ENCODE measurements around the gene STRA6.

STRA6 gene, protein sequence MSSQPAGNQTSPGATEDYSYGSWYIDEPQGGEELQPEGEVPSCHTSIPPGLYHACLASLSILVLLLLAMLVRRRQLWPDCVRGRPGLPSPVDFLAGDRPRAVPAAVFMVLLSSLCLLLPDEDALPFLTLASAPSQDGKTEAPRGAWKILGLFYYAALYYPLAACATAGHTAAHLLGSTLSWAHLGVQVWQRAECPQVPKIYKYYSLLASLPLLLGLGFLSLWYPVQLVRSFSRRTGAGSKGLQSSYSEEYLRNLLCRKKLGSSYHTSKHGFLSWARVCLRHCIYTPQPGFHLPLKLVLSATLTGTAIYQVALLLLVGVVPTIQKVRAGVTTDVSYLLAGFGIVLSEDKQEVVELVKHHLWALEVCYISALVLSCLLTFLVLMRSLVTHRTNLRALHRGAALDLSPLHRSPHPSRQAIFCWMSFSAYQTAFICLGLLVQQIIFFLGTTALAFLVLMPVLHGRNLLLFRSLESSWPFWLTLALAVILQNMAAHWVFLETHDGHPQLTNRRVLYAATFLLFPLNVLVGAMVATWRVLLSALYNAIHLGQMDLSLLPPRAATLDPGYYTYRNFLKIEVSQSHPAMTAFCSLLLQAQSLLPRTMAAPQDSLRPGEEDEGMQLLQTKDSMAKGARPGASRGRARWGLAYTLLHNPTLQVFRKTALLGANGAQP

DNA sequence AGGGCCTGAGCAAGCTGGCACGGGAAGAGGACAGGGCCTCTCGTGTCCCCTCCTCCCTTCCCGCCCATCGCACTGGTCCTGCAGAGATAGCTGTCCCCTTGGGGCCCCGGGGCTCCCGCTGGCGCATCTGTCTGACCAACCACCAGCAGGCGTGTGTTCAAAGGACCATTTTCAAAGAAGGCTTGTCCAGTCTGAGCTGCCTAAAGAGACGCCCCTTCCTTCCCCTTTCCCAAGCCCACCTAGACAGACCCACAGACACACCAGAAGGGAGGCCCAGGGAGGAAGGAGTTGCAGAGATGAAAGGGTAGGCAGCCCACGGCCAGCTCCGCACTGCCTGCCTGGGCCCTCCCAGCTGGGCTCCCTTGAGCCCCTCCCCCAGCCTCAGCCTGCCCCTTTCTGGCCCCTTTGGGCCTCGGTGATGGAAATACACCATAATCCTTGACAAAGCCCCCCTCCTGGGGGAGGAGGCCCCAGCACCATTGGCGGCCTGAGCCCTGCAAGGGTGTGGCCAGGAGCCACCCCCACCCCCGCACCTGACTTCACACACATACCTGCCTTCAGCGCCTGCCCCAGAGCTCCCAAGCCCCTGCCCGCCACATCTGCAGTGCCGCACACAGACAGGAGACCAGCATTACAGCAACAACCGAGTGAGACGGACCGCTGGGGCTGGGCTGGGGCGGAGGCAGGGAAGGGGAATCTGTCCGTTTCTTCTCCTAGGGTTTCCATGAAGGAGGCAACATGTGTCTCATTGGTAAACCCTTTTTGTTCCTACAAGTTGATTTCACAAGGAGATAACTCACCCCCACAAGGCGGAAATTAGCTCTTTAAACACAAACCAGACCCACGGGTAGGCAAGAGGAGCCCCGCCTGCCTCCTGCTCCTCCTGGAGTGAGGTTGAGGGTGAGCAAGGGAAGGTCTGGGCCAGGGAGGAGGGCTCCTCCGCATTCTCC lies at the start of gene STRA6:
TSS of gene STRA6 (minus strand) at position 336 of the 950 bp plus-strand sequence. CDS start 520 bp downstream, outside the sequence.
- DNase-seq (ENCODE audit: low read depth in 2 of 3, low spot score in 2 of 3), result no peak

DNA sequence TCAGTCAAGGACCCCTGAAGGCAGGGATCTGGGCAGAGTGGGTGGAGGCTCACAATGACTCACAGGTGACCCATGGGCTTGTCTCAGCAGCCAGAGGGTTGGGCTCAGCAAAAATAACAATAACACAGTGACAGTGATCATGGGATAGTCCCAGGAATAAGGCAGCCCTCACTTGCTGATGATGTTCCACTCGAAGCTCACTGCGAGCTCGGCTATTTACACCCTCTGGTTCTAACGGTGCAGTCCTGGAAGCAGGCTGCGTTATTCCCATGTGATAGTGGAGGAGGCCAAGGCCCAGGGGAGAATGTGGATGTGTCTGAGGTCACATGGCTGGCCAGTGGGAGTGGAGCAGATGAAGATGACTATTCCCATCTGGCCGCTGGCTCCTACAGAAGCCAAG lies 49.7 kb upstream of the STRA6 start:
- no peak for DNase-seq (ENCODE audit: low read depth in 2 of 3, low spot score in 2 of 3)

DNA sequence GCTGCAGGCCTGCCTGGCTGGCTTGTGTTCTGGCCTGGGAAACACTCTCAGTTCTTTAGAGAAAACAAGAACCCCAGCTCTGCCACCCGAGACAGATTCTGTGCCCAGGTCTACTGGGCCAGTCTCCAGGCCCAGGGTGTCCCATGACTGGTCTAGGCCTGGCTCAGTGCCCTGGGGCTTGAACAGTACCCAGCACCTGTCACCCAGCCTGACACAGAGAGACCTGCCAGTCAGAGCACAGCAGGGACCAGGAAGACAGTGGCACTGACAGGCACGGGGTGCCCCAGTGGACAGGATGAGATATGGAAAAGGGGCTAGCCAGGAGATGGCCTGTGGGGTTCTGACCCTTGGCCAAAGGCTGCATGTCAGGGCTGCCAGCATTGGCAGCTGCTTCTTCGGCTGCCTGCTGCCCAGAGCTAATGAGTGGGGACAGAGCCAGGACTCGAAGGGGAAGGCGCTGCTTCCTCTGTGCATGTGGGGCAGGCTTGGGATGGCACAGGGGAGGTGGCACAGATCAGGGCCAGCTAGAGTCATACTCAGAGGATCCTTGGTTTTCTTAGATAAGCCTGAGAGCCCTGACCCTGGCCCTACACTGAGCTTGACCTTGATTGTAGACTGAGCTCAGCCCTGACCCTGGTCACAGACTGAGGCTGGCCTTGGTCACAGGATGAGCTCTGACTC lies 48.7 kb upstream of the STRA6 start:
- DNase-seq (ENCODE audit: low read depth in 2 of 3, low spot score in 2 of 3), result no peak

DNA sequence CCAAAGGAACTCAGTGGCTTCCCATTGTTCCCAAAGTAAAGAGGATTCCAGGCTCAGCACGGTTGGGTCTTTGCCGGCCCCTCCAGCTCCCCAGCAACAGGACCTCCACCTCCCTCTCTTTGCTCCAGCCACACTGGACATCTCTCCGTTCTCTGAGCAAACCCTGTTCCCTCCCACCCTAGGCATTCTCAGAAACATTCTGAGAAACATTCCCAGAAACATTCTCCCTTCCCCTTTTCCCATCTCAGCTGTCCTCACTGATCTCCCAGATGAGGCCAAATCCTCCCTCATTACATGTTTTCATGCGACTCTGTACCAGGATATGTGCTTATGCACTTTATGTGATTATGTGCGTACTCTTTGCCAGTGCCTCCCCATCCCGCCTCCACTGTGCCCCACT lies 47.7 kb upstream of the STRA6 start:
- DNase-seq (ENCODE audit: low read depth in 2 of 3, low spot score in 2 of 3), result no peak

DNA sequence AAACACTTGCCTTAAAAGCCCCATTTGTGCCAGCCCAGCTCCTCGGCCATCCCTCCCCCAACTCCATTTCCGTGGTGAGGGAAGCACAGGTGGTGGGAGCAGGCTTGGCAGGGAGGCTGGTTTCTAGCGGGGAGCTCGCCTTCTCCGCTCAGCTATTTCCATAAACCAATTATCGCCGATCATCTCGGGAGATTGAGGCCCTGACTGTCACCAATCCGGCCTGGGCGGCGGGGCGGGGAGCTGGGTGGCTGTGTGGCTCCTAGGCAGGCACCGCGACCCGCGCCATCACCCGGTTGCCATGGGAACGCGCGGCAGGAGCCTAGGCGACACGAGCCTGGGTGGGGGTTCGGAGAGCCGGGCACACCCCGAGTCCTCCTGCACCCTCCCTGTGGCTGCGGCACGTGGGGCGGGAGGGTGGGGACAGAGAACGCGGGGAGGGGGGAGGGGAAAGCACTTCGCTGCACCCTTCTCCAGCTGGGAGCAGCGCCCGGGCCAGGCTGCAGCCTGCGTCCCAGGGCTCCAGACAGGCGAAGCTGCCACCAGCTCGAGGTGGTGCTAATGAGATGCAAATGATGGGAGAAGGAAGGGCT lies 42.9 kb upstream of the STRA6 start:
- DNase-seq (ENCODE audit: low read depth in 2 of 3, low spot score in 2 of 3), result peak in 1 of 3 experiments; percentile 8

DNA sequence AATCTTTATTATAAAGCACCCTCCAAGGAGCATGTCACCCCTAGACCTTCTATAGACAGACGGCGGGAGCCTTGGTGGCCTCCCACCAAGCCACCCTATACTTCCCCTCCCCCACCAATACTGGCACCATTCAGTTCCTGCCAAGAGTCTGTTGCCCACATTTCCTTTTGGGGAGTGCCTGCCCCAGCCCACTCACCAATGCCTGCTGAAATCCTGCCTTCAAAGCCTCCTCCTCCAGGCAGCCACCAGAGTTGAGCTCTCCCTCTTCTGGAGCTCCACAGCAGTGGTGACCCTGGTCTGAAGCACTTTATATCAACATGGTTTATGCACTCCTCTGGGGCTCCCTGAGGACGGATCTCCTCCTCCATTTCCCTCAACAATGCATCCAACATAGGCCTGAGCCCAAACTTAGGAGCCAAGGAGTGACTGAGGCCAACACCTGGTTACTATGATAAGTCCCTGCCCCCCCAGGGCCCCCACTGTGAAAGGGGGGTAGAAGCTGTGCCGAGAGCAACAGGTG lies 42.3 kb upstream of the STRA6 start:
- DNase-seq (ENCODE audit: low read depth in 2 of 3, low spot score in 2 of 3), result no peak

DNA sequence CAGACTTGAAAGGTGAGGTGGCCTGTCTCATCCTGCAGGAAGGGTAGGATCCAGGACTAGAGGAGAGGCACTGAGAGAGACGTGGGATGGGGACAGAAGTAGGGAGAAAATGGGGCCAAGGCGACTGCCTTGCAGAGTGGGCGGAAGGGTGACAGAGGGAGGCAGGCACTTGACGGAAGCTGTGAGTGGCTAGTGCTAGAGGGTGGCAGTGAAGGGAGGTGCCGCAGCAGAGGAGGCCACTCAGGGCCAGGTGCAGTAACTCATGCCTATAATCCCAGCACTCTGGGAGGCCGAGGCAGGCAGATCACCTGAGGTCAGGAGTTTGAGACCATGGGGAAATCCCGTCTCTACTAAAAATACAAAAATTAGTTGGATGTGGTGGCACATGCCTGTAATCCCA lies 40.8 kb upstream of the STRA6 start:
- no peak for DNase-seq (ENCODE audit: low read depth in 2 of 3, low spot score in 2 of 3)

DNA sequence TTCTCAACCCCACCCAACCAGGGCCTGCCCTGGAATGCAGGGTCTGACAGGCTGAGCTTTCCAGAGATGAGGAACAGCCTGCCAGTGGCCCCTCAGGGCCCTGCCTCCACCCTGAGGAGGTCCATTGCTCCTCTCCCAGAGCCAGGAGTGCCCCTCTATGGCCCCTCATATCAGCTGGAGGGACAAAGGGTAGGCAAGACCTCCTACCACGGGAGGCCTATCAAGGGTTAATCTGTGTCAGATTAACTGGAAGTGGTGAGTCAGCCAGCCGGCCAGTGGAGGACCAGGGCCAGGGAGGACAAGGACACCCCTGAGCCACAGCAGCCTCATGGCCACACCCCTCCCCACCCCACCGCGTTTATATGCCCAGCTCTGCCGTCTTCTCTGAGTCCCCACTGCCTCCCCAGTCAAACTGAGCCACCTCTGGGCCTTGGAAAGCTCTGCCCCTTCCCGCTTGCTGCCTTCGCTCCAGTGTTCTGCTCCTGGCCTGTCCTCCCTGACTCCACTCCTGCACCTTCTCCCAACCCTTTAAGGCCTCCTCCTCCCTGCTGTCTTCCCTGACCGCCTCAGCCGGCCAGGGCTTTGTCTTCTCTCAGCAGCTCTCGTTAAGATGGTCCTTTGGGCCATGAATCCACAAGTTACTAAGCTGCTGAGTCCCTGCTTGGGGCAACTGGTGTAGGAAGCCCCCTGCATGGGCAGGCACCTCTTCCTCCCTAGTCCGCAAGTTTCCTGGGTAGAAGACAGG lies 40.0 kb upstream of the STRA6 start:
- no peak for DNase-seq (ENCODE audit: low read depth in 2 of 3, low spot score in 2 of 3)

DNA sequence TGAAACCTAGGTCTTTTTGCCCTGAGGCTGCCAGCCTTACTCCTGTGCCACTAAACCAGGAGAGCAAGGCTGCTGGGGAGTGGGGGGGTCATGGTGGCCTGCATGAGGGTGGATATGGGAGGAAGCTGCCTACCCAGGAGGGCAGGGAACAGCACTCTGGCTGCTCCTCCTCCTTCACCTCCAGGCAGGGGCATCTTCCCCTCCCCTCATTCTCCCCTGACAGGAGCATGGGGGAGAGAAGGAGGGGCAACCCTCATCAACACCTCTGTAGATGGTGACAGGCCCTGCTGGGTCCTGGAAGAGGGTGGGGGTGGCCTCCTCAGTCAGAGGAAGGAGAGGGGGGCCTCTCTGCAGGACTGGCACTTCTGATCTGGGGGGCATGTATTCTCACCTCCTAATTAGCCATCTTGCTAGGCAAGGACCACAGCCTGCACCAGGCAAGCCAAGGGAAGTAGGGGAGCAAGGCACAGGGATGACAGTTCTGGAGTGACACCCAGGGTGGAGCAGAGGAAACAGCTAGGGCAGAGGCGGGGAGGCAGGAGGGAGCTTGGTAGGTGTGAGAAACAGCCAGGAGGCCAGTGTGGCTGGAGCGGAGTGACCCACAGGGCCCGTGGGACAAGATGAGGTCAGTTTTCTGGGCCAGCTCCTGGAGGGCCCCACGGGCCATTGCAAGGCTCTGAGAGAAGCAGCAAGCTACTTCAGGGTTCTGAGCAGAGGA lies 38.5 kb upstream of the STRA6 start:
- no peak for DNase-seq (ENCODE audit: low read depth in 2 of 3, low spot score in 2 of 3)

DNA sequence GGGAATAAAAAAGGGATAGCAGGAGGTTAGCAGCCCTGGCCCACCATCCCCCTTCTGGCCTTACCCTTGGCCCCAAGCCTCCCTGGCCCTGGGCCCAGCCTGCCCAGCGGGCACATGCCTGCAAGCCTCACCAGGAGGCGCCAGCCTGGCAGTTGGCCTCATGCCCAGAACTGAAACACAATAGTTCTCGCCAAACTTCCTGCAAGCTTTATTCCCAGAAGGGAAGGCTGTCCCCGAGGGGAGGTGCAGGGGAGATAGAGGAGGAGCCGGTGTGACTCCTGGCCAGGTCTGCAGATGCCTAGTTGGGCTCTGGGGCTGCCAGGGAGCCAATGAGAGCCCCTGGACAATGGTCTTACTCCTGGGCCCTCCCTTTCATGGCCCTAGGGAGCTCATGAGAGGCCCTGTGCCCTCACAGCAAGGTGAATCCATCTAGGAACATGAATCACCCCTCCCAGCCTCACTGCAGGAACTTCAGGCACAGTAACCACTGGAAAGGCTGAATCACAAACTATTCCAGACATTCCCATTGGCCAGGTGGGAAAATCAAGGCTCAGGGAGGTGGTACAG lies 37.5 kb upstream of the STRA6 start:
- DNase-seq (ENCODE audit: low read depth in 2 of 3, low spot score in 2 of 3), result no peak

DNA sequence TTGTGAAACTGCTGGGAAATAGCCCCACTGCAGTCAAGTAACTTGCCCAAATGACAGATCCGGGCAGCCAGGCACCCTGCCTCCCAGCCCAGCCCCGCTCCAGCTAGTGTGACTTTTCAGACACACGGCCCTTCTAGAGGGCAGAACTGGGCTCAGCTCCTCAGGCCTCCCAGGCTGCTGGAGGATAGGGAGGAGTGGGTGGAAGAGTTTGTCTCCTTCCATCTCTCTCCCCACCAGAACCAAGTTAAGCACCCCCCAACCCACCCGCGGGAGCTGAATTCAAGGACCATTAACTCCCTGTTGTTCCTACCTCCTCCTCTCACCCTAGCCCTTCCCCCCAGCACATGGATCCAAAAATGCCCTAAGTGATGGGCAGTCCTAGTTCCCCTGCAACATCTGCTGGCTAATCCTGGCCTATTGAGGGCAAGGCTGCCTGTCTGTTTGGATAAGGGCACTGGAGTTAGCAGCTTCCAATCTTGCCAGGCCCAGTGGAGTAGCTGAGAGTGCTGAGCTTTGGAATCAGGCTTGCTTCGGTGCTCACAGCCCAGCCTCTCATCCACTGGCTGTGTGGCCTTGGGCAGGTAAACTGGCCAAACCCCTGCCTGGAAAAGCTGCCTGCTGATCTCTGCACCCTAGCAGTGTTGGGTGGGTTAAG lies 36.6 kb upstream of the STRA6 start:
- DNase-seq (ENCODE audit: low read depth in 2 of 3, low spot score in 2 of 3), result no peak

DNA sequence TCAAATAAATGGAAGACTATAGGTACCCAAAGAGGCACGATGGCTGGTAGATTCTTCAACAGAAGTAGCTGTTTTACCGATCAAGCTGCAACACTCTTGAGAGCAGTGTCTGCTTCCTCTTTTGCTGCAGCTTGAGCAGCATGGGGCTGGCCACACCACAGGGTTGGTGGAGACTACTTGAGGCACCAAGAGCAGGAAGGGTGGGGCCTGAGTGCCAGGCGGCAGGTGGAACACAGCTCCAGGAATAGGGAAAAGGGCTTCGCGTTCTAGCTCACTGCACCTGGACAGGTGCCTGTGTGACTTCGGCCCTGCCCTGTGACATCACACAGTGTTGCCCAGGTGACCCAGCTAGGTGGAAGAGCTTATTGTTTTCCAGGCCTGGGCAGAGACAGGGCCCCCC lies 33.4 kb upstream of the STRA6 start, which contains the start of gene CCDC33:
TSS of gene CCDC33 (plus strand) at position 365 of the 400 bp plus-strand sequence. CDS start 394 bp downstream, outside the sequence.
- no peak for DNase-seq (ENCODE audit: low read depth in 2 of 3, low spot score in 2 of 3)

DNA sequence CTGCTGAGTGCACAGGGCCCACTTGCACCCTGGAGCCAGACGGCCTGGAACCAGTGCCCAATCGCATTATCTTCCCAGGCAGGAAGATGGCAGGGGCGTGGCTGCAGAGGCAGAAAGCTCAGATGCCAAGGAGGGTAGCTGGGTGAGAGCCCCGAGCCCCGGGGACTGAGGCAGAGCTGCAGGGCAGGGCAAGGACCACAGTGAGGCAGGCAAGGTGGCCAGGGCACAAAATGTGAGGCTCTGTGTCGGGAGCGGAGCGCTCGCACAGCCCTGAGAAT lies 31.9 kb upstream of the STRA6 start:
- no peak for DNase-seq (ENCODE audit: low read depth in 2 of 3, low spot score in 2 of 3)

DNA sequence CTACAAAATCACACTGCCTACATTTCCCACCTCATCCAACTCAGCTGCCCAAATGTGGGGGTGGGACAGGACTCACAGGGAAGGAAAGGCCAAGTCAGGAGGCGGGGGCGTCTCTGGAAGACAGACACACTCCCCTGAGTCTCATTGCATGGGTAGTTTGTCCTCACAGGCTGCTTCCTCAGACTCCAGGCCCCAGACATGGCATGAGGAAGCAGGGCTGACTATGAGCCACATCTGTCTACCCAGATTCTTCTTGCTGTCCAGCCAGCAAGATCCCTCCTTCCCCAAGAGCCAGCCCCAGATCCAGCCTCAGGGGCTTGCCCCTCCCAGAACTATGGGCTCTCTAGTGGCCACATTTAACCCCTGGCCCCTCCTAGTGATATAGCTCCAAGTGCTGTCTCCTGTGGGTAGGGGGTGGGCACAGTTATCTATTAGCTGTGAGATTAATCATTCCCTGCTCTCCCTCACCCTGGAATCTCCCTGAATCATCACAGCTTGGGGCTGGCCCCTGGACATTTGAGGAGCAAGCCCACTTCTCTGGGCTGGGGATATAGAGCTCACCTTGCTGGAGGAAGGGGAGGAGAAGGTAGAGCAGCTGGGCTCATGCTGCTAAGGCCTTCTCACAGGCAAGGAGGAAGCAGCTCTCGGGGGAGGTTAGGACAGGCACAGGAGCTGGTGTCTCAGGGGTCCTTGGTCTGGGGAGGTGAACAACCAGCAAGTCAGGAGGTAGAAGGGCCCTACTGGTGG lies 31.4 kb upstream of the STRA6 start:
- DNase-seq (ENCODE audit: low read depth in 2 of 3, low spot score in 2 of 3), result no peak

DNA sequence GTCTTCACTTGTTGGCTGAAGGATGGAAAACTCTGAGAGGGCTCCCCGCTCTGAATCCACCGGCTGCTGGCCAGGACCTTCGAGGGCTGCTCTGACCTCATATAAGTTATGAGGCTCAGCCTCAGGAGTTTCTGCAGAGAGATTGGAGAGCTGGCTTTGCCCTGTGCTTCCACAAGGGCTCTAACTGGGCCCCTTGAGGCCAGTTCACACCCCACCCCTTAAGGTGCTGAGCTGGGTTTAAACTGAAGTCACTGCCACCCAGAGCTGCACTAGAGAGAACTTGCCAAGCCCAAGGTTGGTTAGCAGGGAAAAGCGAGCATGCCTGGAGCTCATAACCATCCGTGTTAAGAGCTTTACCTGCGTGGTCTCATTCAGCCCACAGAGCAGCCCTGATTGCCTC lies 30.8 kb upstream of the STRA6 start:
- DNase-seq (ENCODE audit: low read depth in 2 of 3, low spot score in 2 of 3), result no peak

DNA sequence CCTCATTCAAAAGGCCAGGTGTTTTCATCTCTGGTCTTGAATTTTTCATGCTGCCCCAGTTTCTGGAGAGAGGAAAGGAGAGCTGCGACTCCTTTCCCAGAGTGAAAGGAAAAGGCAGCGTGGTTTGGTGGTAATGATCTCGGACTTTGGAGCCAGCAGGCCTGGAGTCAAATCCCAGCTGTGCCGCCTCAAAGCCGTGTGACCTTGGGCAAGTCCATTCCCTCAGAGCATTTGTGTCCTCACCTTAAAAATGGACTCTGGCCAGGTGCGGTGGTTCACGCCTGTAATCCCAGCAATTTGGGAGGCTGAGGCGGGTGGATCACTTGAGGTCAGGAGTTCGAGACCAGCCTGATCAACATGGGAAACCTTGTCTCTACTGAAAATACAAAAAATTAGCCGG lies 28.9 kb upstream of the STRA6 start:
- no peak for DNase-seq (ENCODE audit: low read depth in 2 of 3, low spot score in 2 of 3)

DNA sequence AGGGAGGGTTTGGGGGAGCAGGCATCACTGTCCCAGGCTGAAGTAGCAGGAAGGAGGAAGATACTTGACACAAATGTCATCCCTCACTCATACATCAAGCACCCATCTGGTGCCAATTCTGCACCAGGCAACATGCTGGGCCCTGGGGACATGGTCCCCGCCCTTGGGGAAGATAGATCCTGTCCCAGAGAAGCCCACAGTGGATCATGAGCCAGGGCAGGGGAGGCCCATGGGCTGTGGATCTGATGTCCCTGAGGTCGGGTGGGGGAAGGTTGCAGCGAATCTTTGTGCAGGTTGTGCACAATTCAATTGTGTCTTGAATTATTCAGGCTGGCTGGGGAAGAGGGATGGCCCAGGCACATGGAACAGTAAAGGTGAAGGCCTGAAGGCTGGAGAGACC lies 27.1 kb upstream of the STRA6 start:
- no peak for DNase-seq (ENCODE audit: low read depth in 2 of 3, low spot score in 2 of 3)

DNA sequence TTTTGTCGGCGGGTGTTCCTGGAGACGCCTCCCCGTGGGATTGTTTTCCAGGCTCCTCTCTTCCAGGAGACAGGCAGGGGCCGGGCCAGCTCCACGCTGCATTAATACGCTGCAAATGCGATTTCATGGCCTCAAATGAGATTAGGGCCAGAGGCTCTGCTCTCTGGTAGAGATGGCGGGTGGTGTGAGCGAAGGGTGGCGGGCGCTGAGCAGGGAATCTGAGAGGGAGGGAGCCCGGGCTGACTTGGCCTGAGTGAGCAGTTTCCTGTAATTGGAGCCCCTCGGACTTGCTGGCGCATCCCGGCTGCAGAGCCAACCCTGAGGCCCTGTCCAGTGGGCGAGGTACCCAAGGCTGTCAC lies 26.1 kb upstream of the STRA6 start:
- DNase-seq (ENCODE audit: low read depth in 2 of 3, low spot score in 2 of 3), result no peak
